GM21447 (cell line): Measurements from ENCODE around the gene MRM3.
"Not testable (repeated sequence)": the region's sequence is repeated elsewhere in the genome, so short reads cannot be mapped to it uniquely, and the experiment has no call there.

Experiments
- ATAC-seq: cut with Tn5 transposase; IDR thresholded peaks from one replicate; pipeline ENCODE4 v1.9.1; 2021; ENCODE audit not compliant: unreplicated experiment

MRM3 gene

GRCh38 chr17:795721-796120, 13.6 kb downstream of the MRM3 start:
- no peak for ATAC-seq

DNA sequence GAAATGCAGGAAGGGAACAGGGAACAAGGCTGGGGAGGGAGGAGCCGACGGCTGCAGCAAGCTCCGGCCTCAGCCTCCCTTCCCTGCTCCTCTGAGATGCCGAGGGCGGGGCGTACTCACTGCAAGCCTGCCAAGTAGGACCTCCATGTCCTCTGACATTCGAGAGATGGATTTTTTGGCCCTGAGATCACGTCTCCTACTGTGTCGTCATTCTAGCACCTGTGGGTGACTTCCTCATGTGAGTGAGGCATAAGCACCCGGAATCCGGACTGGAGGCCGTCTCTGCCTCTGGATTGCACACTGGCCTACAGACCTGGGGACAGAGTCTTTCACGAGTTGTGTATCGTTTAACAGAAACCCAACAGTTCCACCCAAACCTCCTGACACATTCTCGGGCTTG, 14.5 kb downstream of the MRM3 start:
- ATAC-seq = no peak

- no peak for ATAC-seq
These were observed 15.2 kb downstream of the MRM3 start for GRCh38 chr17:797236-797840.

- ATAC-seq = no peak
These were observed 16.1 kb downstream of the MRM3 start for GRCh38 chr17:798246-798645.

- no peak for ATAC-seq
These were observed 17.1 kb downstream of the MRM3 start for GRCh38 chr17:799261-799660.

- no peak for ATAC-seq
These were observed 18.5 kb downstream of the MRM3 start for GRCh38 chr17:800446-801242.

DNA sequence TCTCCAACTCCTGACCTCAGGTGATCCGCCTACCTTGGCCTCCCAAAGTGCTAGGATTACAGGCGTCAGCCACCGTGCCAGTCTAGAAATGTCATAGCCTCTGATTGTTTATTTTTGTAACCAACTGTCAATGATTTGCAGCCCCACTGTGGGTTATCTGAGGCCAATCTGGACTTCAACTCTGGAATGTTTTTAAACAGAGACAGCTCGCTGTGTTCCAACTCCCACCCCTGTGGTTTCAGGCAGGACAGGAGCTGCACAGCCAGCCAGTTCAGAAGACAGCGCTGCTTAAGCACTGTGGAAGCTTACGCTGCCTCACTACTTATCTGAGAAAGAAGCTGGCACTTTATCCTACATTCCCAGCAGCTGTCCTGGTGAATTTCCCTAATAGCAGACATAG, 19.5 kb downstream of the MRM3 start:
- no peak for ATAC-seq

DNA sequence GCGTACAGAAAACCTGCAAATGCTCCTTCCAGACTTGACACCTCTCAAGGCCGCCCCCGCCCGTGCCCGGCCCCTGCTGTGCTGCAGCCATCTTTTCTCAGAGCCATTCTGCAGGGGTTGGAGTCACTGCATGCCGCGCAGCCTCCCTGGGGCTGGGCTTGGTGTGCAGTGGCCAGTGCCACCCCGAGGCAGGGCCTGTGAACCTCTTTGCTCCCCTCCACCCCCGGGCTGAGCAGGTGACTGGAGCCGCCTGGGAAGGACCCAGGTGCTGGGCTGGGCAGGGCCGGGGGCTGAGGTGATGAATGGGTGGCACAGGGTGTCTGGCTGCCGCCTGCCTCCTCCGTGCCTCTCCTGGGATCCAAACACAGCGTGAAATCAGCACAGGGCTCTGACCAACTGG, 20.3 kb downstream of the MRM3 start:
- no peak for ATAC-seq

- no peak for ATAC-seq
These were observed 21.0 kb downstream of the MRM3 start for GRCh38 chr17:802901-803881.

DNA sequence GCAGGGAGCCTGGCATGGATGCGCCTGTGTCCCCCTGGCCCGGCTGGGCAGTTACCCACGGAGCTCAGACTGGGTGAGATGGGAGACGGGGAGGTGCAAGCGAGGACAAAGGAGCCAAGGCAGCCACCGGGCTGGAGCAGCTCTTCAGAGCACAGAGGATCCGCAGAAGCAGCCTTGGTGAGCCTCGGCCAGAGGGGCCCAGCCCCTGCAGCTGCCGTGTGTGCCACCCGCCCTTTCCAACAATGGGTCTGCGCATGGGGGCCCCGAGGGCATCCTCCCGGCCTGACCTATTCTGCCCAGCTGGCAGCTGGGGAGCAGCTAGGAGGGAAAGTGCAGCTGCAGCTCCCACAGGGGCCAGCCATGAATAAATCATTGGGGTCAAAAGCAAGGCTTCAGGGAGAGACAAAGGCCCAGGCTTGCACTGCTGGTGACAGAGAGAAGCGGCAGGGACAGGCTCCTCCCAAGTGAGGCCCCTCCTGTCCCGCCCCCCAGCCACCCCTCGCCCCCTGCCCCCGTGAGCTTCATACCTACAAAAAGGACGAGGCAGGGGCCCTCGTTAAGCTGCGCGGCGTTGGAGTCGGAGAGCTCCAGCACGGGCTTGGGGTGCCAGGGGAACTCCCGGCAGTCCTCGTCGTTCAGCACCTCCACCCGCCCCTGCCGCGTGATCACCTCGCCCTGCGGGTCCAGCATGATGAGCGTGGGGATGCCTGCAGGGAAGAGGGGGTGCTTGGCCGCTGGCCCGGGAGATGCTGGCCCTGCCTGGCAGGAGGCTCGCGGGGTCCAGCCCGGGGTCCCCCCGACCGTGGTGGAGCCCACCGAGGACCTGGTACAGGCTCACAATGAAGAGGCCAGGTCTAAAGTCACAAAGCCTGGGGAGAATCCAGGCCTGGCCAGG, 22.6 kb downstream of the MRM3 start:
- ATAC-seq = no peak

DNA sequence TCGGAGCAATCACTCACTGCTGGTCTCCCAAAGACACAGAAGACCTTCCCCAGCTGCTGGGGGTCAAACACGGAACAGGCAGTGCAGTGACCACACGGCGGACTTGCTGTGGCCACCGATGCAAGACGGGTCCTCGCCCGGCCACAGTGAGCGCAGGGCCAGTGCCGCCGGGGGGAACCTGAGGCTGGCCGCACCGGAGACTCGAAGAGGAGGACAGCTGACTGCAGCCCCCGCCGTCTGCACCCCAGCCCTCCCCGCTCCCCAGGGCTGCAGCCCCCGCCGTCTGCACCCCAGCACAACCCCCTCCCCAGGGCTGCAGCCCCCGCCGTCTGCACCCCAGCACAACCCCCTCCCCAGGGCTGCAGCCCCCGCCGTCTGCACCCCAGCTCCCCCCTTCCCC, 23.7 kb downstream of the MRM3 start:
- ATAC-seq = not testable (repeated sequence)

DNA sequence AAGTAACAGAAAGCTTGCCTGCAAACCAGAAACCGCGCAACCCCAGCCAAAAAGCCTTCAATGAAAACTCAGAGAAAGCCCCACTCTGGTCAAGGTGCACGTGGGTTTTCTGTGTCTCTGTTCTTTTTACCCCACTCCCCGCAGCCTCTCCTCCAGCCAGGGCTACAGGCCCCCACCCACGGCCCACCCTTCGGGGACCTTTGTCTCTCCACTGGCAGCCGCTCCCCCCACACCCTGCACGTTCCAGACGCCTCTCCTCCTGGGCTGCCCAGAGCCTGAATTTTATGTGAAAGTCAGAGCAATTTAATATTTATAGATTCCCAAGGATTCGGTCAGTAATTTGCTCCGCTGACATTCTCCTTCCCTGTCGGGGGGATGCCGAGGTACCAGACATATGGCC, 24.2 kb downstream of the MRM3 start:
- no peak for ATAC-seq

DNA sequence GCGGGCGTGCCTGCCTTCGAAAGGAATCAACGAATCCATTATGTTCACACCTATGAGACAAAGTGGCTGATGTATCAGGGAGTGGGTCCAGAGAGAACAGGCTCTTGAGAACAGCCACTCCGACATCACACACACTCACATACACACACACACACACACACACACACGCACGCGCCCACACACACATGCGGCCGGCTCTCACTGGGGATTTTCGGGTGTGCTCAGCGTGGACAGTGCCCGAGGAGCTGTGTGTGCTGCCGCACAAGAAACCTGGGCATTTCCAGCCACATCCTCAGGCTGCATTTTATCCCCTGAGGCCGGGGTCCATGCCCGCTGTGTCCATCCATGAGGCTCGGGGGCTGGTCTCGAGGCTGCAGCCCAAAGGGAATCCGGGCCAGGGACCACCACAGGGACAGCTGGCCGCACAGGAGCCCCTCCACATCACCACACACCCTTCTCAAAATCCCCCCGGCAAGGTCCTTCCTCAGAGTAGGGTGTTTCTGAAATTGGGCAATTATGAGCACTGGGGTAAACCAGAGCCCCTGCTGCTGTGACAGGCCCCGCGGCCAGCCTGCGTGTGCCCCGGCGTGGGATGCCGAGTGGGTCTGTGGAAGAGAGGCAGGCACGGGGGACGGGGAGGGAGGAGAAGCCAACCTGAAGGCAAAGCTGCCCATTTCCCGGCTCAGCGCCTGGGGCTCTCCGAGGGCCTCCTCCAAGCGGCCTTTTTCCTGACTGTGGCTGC, 24.8 kb downstream of the MRM3 start:
- ATAC-seq = no peak

GRCh38 chr17:807523-808294, 25.6 kb downstream of the MRM3 start:
- ATAC-seq = no peak

DNA sequence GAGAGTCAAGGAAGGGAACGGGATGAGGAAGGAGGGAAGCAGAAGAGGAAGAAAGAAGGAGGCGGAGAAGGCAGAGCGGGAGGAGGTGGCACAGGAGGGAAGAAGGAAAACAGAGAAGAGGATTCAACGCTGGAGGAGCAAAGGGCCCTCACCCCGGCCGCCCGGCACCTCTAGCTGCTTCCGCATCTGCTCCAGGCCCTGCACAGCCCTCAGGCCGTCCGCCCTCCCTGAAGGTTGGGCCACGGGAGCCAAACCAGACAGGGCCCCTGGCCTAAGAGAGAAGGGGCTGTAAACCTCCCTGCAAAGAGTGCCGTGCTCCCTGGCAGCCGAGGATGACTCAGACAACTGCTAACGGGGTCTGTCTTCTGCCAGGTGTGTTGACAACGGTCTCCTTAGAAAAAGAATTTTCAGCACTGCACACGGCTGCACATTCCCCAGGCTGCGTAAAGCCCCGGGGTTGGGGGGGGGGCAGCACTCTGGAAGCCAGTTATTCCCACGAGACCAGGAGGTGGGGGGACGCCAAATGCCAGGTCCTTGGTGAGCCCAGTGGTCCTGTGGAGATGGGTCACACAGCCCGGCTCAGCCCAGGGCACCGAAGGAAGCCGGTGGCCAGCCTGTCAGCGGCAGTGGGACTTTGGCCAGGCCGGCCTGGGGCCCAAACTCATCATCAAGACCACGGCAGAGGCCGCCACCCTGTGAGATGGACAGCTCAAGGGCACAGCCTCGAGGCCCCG, 29.1 kb downstream of the MRM3 start:
- no peak for ATAC-seq

DNA sequence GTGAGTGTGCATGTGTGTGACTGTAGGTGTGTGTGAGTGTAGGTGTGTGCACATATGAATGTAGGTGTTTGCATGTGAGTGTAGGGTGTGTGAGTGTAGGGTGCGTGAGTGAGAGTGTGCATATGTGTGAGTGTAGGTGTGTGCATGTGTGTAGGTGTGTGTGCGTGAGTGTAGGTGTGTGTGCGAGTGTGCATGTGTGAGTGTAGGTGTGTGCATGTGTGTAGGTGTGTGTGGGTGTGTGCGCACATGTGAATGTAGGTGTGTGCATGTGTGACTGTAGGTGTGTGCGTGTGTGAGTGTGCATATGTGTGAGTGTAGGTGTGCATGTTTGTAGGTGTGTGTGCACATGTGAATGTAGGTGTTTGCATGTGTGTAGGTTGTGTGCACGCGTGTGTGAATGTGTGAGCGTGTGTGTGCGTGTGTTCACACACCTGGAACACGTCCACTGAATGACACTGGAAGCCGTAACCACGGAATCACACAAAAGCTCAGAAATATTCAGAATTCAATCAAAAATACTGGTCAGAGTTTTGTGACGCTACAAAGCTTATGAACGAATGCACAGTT, 30.6 kb downstream of the MRM3 start:
- no peak for ATAC-seq

- no peak for ATAC-seq
These were observed 32.2 kb downstream of the MRM3 start for GRCh38 chr17:814371-814770.

- no peak for ATAC-seq
These were observed 37.1 kb downstream of the MRM3 start for GRCh38 chr17:819251-819650.
